HG02981 (cell line): ENCODE results near the gene ADAM22.

Experiments used
- ATAC-seq: cut with Tn5 transposase; IDR thresholded peaks from one replicate; pipeline ENCODE4 v1.9.1; 2021; ENCODE audit warnings: mild to moderate bottlenecking, moderate library complexity; ENCODE audit not compliant: unreplicated experiment

The ADAM22 gene

GRCh38 chr7:88244258-88244657, 310.2 kb downstream of the ADAM22 start:
- no peak for ATAC-seq
